Measurements from ENCODE around the gene PIEZO2.

Gene PIEZO2

GRCh38 chr18:10793730-10794370 lies 355.5 kb downstream of the PIEZO2 start:
- FAIRE-seq: no peak

GRCh38 chr18:10792181-10792580 lies 357.2 kb downstream of the PIEZO2 start:
- DNase-seq (ENCODE audit: low spot score): no peak
- FAIRE-seq: no peak

More at GRCh38 chr18:10793730-10794370, 355.5 kb downstream of the PIEZO2 start:
- no peak for DNase-seq (ENCODE audit: low spot score)

- DNase-seq (ENCODE audit: low spot score): no peak
- FAIRE-seq: no peak
These were observed 358.1 kb downstream of the PIEZO2 start for GRCh38 chr18:10791169-10791831.

GRCh38 chr18:10789180-10789579 lies 360.2 kb downstream of the PIEZO2 start:
- FAIRE-seq (no peak), DNase-seq (ENCODE audit: low spot score) (no peak)

DNA sequence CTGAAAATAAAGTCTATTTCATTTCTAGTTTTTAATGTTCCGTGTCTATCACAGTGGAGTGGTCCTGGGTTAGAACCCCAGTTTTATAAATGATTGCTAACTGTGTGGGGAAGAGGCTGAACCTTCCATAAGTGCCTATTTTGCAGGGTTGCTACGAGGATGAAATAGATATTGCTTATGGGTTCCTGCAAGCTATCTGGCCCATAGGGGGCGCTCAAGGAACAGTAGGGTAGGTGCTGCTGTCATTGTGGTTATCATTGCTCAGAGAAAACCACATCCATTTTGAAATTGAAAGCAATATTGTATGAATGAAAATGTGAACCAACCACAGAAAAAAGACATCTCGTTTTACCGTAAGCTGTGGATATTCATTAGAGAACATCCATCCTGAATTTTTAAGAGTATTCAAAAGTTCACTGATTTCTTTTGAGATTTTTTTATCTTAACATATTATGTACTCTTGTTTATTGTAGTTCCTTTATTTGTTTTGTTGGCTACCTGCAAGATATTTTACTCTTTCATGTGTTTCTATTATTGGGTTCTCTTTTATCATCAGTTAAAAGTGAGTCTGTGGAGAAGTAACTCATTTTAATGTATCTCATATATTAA lies 362.0 kb downstream of the PIEZO2 start:
- FAIRE-seq: peak; percentile 86
- DNase-seq (ENCODE audit: low spot score): peak; percentile 63

GRCh38 chr18:10785798-10786197 lies 363.6 kb downstream of the PIEZO2 start:
- DNase-seq (ENCODE audit: low spot score) (no peak), FAIRE-seq (no peak)

DNA sequence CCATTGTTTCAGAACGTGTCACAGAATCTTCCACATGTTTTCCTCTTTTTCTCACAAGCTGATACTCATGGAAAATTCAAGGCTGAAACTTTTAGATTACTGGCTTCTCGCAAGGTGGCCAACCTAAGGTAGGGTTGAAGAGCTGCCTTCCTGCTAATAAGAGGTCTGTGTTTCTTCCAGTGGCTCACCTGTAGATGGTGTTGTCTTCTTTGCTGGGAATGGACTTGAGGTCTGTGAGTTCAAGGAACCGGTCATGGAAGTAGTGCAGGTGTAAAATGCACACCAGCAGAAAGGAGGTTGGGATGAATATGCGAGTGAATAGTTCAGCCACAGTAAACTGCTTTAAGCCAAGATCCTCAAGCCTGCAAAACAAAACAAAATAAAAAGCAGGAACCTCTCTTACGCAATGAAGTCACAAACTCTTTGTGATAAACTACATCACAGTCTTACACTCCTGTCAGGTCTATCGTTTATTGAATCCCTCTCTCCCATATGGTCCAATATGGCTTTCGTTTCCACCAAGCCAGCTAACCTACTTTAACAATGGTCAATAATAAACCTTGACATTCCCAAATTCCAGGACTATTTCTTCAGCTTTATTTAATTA lies 364.7 kb downstream of the PIEZO2 start:
- FAIRE-seq: no peak
- no peak for DNase-seq (ENCODE audit: low spot score)

DNA sequence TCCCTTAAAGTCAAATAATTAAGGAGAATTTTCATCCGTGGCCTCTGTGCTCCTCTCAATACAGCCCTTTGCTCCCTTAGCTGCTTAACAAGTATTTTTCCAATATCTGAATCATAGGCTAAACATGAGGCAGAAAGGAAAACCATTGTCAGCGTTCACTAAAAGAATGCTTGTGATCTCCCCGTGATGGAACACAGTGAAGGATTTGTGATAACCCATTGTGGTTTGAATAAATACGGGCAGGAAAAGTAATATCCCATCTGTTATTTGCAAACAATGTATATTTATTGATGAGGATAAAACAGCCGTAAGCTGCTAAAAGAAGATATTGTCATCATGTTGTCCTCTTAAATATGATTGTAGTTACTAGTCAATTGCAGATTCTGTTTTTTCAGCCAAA lies 365.4 kb downstream of the PIEZO2 start:
- DNase-seq (ENCODE audit: low spot score): no peak
- FAIRE-seq: no peak

DNA sequence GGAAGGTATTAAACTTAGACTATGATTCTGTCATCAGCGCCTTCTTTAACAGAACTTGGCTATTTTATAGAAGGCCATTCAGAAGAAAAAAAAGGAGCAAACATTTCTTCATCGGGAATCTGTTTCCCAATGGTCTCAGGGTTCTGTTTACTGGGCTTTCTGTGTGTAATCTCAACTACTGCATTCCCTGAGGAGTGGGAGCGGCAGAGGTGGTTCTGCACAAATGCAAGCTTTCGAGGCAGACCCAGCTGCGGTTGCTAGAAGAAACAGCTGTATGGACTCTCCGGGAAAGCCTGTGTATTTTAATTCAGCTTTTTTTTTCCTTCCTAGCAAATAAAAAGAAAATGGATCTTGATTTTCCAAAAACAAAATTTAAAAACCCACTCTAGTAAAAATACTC lies 372.9 kb downstream of the PIEZO2 start:
- no peak for FAIRE-seq
- DNase-seq (ENCODE audit: low spot score): no peak

DNA sequence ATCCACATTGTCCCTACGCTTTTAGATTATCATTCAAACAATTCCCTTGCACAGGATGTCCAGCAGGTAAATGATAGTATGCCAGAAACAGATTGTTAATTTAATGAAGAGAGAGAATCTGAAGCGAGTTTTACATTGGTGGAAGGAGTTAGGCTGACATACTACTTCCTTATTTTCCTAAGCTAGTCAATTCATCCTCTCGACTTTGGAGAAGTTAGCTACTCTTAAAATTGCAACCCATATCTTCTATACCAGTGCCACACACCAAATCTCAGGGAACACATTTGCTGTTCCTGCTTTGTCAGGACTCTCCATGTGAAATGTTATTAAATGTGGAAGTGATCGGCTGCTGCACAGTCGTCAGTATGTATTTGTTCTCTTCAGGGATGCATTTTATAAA lies 374.3 kb downstream of the PIEZO2 start:
- FAIRE-seq: no peak
- DNase-seq (ENCODE audit: low spot score): no peak

DNA sequence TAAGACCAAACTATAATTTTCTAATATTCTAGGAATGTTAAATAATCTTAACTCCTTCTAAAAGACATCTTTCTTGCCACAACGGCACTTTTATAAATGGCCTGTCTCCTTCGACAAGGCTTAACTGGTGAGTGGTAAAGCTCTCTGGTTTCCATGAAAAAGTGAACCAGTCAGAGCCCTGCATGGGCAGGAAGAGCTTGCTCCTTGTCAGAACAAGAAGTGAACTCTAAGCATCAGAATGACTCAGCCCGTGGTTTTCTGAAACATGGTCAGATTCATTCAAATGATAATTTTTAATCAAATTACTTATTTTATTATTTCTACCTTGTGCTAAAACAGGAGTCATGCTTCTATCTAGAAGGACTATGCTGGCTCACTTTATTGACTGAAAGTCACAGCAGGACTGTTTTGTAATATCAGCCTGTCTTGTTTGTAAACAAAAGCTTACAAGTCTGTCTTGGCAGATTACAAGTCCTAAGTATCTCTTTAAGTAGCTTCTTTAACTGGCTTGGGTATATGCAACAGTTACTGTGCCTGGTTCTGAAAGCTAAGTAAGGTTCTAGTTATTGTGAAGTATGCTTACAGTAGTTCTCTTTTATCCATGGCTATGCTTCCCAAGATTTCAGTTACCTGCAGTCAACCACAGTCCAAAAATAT lies 378.2 kb downstream of the PIEZO2 start:
- DNase-seq (ENCODE audit: low spot score) (no peak), FAIRE-seq (no peak)

DNA sequence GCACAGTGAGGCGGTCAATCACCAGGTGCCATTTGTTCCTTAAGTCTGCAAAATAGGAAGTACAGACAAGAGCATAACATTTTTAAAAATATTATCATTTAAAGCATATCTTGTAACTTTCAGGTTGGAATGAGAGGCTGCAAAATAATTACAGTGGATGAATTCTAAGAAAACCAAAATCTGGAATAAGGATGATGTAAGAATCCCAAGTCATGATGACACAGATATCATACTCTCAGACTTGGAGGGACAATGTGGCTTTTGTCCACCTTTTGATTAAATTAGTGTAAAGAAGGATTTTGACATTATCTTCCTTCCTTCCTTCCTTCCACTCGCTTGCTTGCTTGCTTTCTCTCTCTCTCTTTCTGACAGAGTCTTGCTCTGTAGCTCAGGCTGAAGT lies 379.1 kb downstream of the PIEZO2 start:
- FAIRE-seq (no peak), DNase-seq (ENCODE audit: low spot score) (no peak)

- FAIRE-seq (no peak), DNase-seq (ENCODE audit: low spot score) (no peak)
These were observed 381.1 kb downstream of the PIEZO2 start for GRCh38 chr18:10768221-10768620.

GRCh38 chr18:10767658-10768057 lies 381.7 kb downstream of the PIEZO2 start:
- FAIRE-seq (no peak), DNase-seq (ENCODE audit: low spot score) (no peak)

GRCh38 chr18:10760986-10761385 lies 388.4 kb downstream of the PIEZO2 start:
- no peak for FAIRE-seq
- DNase-seq (ENCODE audit: low spot score): no peak

- DNase-seq (ENCODE audit: low spot score) (no peak), FAIRE-seq (no peak)
These were observed 390.1 kb downstream of the PIEZO2 start for GRCh38 chr18:10759241-10759640.

- FAIRE-seq (no peak), DNase-seq (ENCODE audit: low spot score) (no peak)
These were observed 391.4 kb downstream of the PIEZO2 start for GRCh38 chr18:10757946-10758345.

DNA sequence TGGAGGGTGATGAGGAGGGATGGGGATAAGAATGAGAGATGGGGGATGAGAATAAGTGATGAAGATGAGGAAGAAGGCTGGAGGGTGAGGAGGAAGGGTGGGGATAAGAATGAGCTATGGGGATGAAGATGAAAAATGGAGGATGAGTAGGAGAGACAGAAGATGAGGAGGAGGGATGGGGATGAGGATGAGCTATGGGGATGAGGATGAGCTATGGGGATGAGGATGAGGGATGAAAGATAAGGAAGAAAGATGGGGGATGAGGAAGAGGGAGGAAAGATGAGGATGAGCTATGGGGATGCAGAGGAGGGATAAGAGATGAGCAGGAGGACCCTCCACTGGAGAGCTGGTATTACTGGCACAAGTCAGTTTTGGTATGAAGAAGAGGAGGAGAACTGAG lies 392.0 kb downstream of the PIEZO2 start:
- FAIRE-seq: no peak

DNA sequence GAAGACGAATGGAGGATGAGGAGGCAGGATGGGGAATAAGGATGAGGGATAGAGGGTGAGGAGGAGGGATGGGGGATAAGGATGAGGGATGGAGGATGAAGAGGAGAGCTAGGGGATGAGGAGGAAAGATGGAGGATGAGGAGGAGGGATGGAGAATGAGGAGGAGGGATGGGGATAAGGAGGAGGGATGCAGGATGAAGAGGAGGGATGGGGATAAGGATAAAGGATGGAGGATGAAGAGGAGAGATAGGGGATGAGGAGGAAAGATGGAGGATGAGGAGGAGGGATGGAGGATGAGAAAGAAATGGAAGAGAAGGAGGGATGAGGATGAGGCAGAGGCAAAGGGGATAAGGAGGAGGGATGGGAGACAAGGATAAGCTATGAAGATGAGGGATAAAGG lies 393.5 kb downstream of the PIEZO2 start:
- no peak for FAIRE-seq
- no peak for DNase-seq (ENCODE audit: low spot score)

More for the DNA sequence above, 392.0 kb downstream of the PIEZO2 start:
- DNase-seq (ENCODE audit: low spot score): no peak

DNA sequence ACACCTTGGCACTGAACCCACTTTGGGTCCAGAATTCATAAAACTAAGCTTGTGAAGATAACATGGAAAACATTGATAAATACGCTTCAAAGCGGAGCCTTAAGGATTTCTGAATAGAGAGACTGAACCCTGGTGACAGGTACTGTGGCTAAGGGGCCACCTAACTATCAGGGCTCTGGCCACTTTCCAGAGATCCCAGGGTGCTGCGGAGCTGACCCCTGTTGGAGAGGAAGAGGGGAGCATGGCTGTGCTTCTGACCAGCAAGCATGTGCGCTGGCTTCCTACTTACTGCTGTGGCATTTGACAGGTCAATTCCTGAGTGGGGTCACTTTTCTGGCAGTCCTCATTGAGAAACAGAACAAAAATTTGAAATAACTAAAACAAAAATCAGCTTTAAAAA lies 395.2 kb downstream of the PIEZO2 start:
- DNase-seq (ENCODE audit: low spot score) (no peak), FAIRE-seq (no peak)

GRCh38 chr18:10752382-10752781 lies 397.0 kb downstream of the PIEZO2 start:
- DNase-seq (ENCODE audit: low spot score): no peak
- no peak for FAIRE-seq

DNA sequence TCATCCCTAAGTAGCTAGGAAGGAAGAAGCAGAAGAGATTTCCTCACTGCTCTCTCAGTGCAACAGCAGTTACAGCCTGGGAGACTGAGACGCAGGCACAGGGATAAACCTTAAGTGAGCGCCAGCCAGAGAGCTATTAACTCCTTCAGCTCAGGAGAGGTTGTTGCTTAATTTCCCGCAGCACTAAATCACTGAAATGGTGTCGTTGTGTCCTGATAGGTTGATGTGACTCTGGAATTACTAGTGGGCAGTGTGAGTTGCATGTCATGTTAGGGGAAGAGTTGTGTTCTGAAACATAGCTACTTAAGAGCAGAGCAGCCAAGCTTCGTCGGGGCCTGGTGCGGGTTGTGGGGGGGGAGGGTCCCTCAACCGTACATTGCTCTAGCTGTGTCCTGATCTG lies 397.7 kb downstream of the PIEZO2 start:
- DNase-seq (ENCODE audit: low spot score) (no peak), FAIRE-seq (no peak)
